Astrocyte of the cerebellum (primary cell): ENCODE results near the gene ZNF254.
A peak's percentile ranks its signal among the peaks of the same experiment; 100 is the strongest.
"Not testable (repeated sequence)": the region's sequence is repeated elsewhere in the genome, so short reads cannot be mapped to it uniquely, and the experiment has no call there.

Experiments
- DNase-seq: peaks from one replicate; pipeline ENCODE4 v3.0.0-alpha.2; 2011; ENCODE audit warnings: low read depth
- H3K4me3 ChIP-seq: 2 replicates; pipeline ENCODE4 v1.5.1; 2011; ENCODE audit warnings: mild to moderate bottlenecking, low read depth, low read length, moderate library complexity
- CTCF ChIP-seq: IDR thresholded peaks from 2 replicates; pipeline ENCODE4 v1.5.1; 2012; ENCODE audit warnings: low read length, low read depth, moderate library complexity, mild to moderate bottlenecking; ENCODE audit errors: missing control alignments
- in situ Hi-C: cut with HindIII; loops from 2 replicates; pipeline ENCODE4 v1.10.0; 2017; ENCODE audit warnings: low sequenced_read_pairs

The ZNF254 gene

GRCh38 chr19:24081056-24081455, 5.9 kb upstream of the ZNF254 start:
- no peak overlapping the region for H3K4me3 ChIP-seq
- no peak for TF ChIP-seq CTCF
- in situ Hi-C loops: no loop called here
- no peak for DNase-seq

- in situ Hi-C loops: no loop called here
Measured at GRCh38 chr19:24098359-24098758, 11.4 kb downstream of the ZNF254 start.

GRCh38 chr19:24099829-24100228, 12.8 kb downstream of the ZNF254 start:
- in situ Hi-C loops: no loop called here
- no peak for TF ChIP-seq CTCF
- H3K4me3 ChIP-seq: no peak overlapping the region
- DNase-seq: no peak

More at GRCh38 chr19:24098359-24098758, 11.4 kb downstream of the ZNF254 start:
- no peak for DNase-seq
- no peak overlapping the region for H3K4me3 ChIP-seq
- TF ChIP-seq CTCF: no peak

GRCh38 chr19:24100597-24100996, 13.6 kb downstream of the ZNF254 start:
- DNase-seq, H3K4me3 ChIP-seq, in situ Hi-C loops: not testable (repeated sequence)

- TF ChIP-seq CTCF: no peak
- in situ Hi-C loops: no loop called here
Measured at GRCh38 chr19:24101459-24102115, 14.6 kb downstream of the ZNF254 start.

GRCh38 chr19:24127601-24128000, 40.6 kb downstream of the ZNF254 start:
- in situ Hi-C loops: no loop called here
- no peak for DNase-seq
- no peak overlapping the region for H3K4me3 ChIP-seq
- no peak for TF ChIP-seq CTCF

More at GRCh38 chr19:24101459-24102115, 14.6 kb downstream of the ZNF254 start:
- DNase-seq: no peak
- no peak overlapping the region for H3K4me3 ChIP-seq

- no peak for TF ChIP-seq CTCF
Measured at GRCh38 chr19:24140099-24140498, 53.1 kb downstream of the ZNF254 start.

More at GRCh38 chr19:24140099-24140498, 53.1 kb downstream of the ZNF254 start:
- peak; percentile 28 for DNase-seq
- H3K4me3 ChIP-seq: no peak overlapping the region
- in situ Hi-C loops: no loop called here
